ENCODE measurements around the gene MRPS6. TPM values are rescaled to one million over a fixed set of nuclear protein-coding genes. Genes with fewer than 3 reads are reported as not detected.

Gene MRPS6
- total and polyA plus RNA-seq, 2 of the 4 experiments (the other 2 are of a cell fraction): 7.5 to 35.1 TPM

DNA sequence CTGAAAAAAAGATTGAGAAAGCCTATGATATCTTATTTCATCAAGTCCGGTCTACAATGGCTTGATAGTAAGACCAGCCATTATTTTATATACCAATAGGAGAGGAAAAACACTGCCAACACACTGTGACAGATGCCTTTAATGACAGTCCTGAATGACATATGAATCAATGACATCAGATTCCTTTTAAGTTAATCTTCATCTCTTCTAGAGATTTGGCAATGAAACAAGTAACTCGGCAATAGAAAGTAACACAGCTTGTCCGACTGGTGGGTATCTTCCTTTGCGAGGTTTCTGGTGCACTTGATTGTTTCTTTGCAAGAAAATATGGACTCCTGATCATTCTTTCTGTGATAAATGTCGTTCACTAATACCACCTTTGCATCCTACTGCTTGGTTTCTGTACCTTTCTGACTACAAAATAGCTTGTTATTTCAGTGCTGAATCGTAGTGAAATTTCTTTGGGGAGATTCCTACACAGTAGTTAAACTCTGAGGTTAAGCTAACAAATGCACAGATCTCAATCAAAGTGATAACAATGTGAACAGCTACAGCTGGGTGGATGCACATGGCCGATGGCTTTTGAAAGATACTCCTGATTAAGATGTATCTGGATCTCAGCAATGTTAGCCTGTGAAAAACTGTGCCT, 104.7 kb downstream of the MRPS6 start:
- POLR2A ChIA-PET (ENCODE audit: unreplicated experiment): no interaction called here
- H4K20me1 ChIP-seq (ENCODE audit: insufficient read depth, low read length): no peaks in the 10 kb centered on the region
- H2AK5ac ChIP-seq (ENCODE audit: low read depth, low read length): no peak overlapping the region
- dilution Hi-C loops (cut with HindIII; ENCODE audit: low sequenced_read_pairs, unreplicated experiment): no loop called here
- H2BK15ac ChIP-seq (ENCODE audit: low read depth, low read length): no peak overlapping the region
- H2BK5ac ChIP-seq (ENCODE audit: low read depth, low read length, poor library complexity, severe bottlenecking): no peak overlapping the region
- no peak overlapping the region for H3K14ac ChIP-seq (replicated peaks; ENCODE audit: low read depth, low read length)
- H4K5ac ChIP-seq (ENCODE audit: low read depth, low read length): no peak overlapping the region
- no peak overlapping the region for H3K27ac ChIP-seq (ENCODE audit: insufficient read depth, low read length)
- H3K9me1 ChIP-seq (ENCODE audit: insufficient read depth, low read length): no peaks in the 10 kb centered on the region
- no peak overlapping the region for H2BK120ac ChIP-seq (ENCODE audit: low read depth, low read length)
- DNase-seq (no peak), ATAC-seq (ENCODE audit: low read depth) (no peak)
- no peak overlapping the region for H2AFZ ChIP-seq (replicated peaks; ENCODE audit: low read length, poor library complexity)
- 40% methylated on average over 1 of the region's 7 CpGs; no CpG with 5 or more reads in 1 of the 2 experiments for WGBS, 2 experiments (ENCODE audit: extremely low coverage in 2 of 2, insufficient read length in 1 of 2)
- CTCF ChIA-PET: no interaction called here
- H3K18ac ChIP-seq (ENCODE audit: low read depth, low read length): no peak overlapping the region
- no peak for TF ChIP-seq MXI1 (IDR thresholded peaks at IDR 0.05; ENCODE audit: borderline replicate concordance, low read depth, low read length)
- no peak for TF ChIP-seq MAFK (IDR thresholded peaks at IDR 0.05; ENCODE audit: low read depth, low read length)
- TF ChIP-seq RFX5 (IDR thresholded peaks at IDR 0.05; ENCODE audit: low read depth, low read length): no peak
- TF ChIP-seq POLR2A (IDR thresholded peaks at IDR 0.05; ENCODE audit: low read depth, low read length): no peak
- no peak for TF ChIP-seq CEBPB (IDR thresholded peaks at IDR 0.05; ENCODE audit: low read depth, low read length)
- no peak for TF ChIP-seq RCOR1 (IDR thresholded peaks at IDR 0.05; ENCODE audit: insufficient replicate concordance, low read length)
- no peak for TF ChIP-seq RAD21 (IDR thresholded peaks at IDR 0.05; ENCODE audit: low read length)
- TF ChIP-seq, protein P1, sequence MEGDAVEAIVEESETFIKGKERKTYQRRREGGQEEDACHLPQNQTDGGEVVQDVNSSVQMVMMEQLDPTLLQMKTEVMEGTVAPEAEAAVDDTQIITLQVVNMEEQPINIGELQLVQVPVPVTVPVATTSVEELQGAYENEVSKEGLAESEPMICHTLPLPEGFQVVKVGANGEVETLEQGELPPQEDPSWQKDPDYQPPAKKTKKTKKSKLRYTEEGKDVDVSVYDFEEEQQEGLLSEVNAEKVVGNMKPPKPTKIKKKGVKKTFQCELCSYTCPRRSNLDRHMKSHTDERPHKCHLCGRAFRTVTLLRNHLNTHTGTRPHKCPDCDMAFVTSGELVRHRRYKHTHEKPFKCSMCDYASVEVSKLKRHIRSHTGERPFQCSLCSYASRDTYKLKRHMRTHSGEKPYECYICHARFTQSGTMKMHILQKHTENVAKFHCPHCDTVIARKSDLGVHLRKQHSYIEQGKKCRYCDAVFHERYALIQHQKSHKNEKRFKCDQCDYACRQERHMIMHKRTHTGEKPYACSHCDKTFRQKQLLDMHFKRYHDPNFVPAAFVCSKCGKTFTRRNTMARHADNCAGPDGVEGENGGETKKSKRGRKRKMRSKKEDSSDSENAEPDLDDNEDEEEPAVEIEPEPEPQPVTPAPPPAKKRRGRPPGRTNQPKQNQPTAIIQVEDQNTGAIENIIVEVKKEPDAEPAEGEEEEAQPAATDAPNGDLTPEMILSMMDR (conservative IDR thresholded peaks at IDR 0.05; ENCODE audit: low read depth, low read length): no peak
- TF ChIP-seq CHD1 (IDR thresholded peaks at IDR 0.05; ENCODE audit: low read depth, low read length): no peak
- no peak for TF ChIP-seq NFE2L2 (IDR thresholded peaks at IDR 0.05; ENCODE audit: low read depth, low read length)
- TF ChIP-seq, protein P2, sequence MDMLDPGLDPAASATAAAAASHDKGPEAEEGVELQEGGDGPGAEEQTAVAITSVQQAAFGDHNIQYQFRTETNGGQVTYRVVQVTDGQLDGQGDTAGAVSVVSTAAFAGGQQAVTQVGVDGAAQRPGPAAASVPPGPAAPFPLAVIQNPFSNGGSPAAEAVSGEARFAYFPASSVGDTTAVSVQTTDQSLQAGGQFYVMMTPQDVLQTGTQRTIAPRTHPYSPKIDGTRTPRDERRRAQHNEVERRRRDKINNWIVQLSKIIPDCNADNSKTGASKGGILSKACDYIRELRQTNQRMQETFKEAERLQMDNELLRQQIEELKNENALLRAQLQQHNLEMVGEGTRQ (IDR thresholded peaks at IDR 0.05; ENCODE audit: low read depth, low read length): no peak
- TF ChIP-seq MAZ (IDR thresholded peaks at IDR 0.05; ENCODE audit: borderline replicate concordance, low read depth, low read length): no peak
- TF ChIP-seq BHLHE40 (IDR thresholded peaks at IDR 0.05; ENCODE audit: low read depth, low read length): no peak
- TF ChIP-seq FOS (IDR thresholded peaks at IDR 0.05; ENCODE audit: low read depth, low read length): no peak
- no peak for TF ChIP-seq SMC3 (IDR thresholded peaks at IDR 0.05; ENCODE audit: low read depth, low read length)
- TF ChIP-seq, protein P3, sequence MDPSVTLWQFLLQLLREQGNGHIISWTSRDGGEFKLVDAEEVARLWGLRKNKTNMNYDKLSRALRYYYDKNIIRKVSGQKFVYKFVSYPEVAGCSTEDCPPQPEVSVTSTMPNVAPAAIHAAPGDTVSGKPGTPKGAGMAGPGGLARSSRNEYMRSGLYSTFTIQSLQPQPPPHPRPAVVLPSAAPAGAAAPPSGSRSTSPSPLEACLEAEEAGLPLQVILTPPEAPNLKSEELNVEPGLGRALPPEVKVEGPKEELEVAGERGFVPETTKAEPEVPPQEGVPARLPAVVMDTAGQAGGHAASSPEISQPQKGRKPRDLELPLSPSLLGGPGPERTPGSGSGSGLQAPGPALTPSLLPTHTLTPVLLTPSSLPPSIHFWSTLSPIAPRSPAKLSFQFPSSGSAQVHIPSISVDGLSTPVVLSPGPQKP (IDR thresholded peaks at IDR 0.05; ENCODE audit: borderline replicate concordance, low read depth, low read length): no peak
- intact Hi-C loops (cut with micrococcal nuclease): no loop called here
- H3K9ac ChIP-seq (ENCODE audit: low read depth, low read length): no peak overlapping the region
- no TSS peak for BruUV-seq (replicated peaks)
- no peak overlapping the region for H3K4me3 ChIP-seq (ENCODE audit: insufficient read depth, low read depth, low read length)
- no peaks in the 10 kb centered on the region for H3K36me3 ChIP-seq (ENCODE audit: control insufficient read depth, insufficient read depth, low read length)
- H4K8ac ChIP-seq (ENCODE audit: low read depth in 2 of 2, low read length in 2 of 2): no peak overlapping the region
- H3K4me2 ChIP-seq (ENCODE audit: low read depth, low read length): no peak overlapping the region
- H3K27me3 ChIP-seq (ENCODE audit: control insufficient read depth, insufficient read depth, low read length): peaks cover 13% of the 10 kb centered on the region; the same call in 1 of the 2 replicates
- no peaks in the 10 kb centered on the region for H3K79me1 ChIP-seq (ENCODE audit: low read depth in 1 of 2, low read length in 2 of 2)
- H3K4me1 ChIP-seq (ENCODE audit: control insufficient read depth, insufficient read depth, low read length): no peaks in the 10 kb centered on the region
- H3K4ac ChIP-seq (ENCODE audit: low read depth, low read length): no peak overlapping the region
- no peak overlapping the region for H3K56ac ChIP-seq (ENCODE audit: extremely low read depth, insufficient read depth, low read length)
- H3K9me3 ChIP-seq (ENCODE audit: control insufficient read depth, insufficient read depth, low read length): peaks cover 2% of the 10 kb centered on the region; the same call in 1 of the 2 replicates
- no peak overlapping the region for H2BK20ac ChIP-seq (ENCODE audit: low read depth, low read length)
- no peak overlapping the region for H2AK9ac ChIP-seq (replicated peaks; ENCODE audit: low read depth, low read length, poor library complexity)
- in situ Hi-C loops (cut with MboI; ENCODE audit: low sequenced_read_pairs): no loop called here
- H4K91ac ChIP-seq (ENCODE audit: insufficient read depth, low read depth, low read length): no peak overlapping the region
- no peak overlapping the region for H3K23ac ChIP-seq (ENCODE audit: low read depth, low read length)
